Uterus (tissue), 2 donors: ENCODE data around the gene HERC4.
"Not testable (repeated sequence)": the region's sequence is repeated elsewhere in the genome, so short reads cannot be mapped to it uniquely, and the experiment has no call there.

Source experiments
- POLR2A ChIP-seq, 2 donors: fragments of 450-650 bp; IDR thresholded peaks; one replicate each; pipeline ENCODE4 v1.6.1; 2016; ENCODE audit warnings: antibody characterized with exemption in 2 of 2, mild to moderate bottlenecking in 1 of 2, moderate library complexity in 1 of 2
- TF ChIP-seq, protein P1 (sequence below), 4 experiments: fragments of 200-600 bp in 2 of 4; fragments of 450-650 bp in 2 of 4; sonication (generic) in 2 of 4; IDR thresholded peaks; one replicate each; pipeline ENCODE4 v1.5.1; 2016 to 2019; ENCODE audit warnings: antibody characterized with exemption in 4 of 4, mild to moderate bottlenecking in 2 of 4, moderate library complexity in 1 of 4

- TF ChIP-seq, protein P1, sequence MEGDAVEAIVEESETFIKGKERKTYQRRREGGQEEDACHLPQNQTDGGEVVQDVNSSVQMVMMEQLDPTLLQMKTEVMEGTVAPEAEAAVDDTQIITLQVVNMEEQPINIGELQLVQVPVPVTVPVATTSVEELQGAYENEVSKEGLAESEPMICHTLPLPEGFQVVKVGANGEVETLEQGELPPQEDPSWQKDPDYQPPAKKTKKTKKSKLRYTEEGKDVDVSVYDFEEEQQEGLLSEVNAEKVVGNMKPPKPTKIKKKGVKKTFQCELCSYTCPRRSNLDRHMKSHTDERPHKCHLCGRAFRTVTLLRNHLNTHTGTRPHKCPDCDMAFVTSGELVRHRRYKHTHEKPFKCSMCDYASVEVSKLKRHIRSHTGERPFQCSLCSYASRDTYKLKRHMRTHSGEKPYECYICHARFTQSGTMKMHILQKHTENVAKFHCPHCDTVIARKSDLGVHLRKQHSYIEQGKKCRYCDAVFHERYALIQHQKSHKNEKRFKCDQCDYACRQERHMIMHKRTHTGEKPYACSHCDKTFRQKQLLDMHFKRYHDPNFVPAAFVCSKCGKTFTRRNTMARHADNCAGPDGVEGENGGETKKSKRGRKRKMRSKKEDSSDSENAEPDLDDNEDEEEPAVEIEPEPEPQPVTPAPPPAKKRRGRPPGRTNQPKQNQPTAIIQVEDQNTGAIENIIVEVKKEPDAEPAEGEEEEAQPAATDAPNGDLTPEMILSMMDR (IDR thresholded peaks at IDR 0.05) = not testable (repeated sequence)
- not testable (repeated sequence) for TF ChIP-seq POLR2A (IDR thresholded peaks at IDR 0.05)
These were observed 197.7 kb downstream of the HERC4 start for GRCh38 chr10:67877421-67877820.
